ENCODE measurements around the gene PCGF2. TPM values are rescaled to one million over a fixed set of nuclear protein-coding genes. Genes with fewer than 3 reads are reported as not detected.

Gene PCGF2
- total RNA-seq, 1 donor from 2014 or later: 1.1 TPM

GRCh38 chr17:38779965-38780752, 32.0 kb upstream of the PCGF2 start:
- H3K4me3 ChIP-seq (ENCODE audit: low read depth, low read length): no peak overlapping the region
- DNase-seq (ENCODE audit: low read depth) (no peak), FAIRE-seq (no peak)
- no peaks in the 10 kb centered on the region for H3K27me3 ChIP-seq (ENCODE audit: control insufficient read depth, insufficient read depth, low read length)
- peaks cover 42% of the 10 kb centered on the region for H3K36me3 ChIP-seq (ENCODE audit: control insufficient read depth, insufficient read depth, low read length)
- no peak for TF ChIP-seq CTCF (IDR thresholded peaks at IDR 0.05; ENCODE audit: insufficient read depth, low read length, severe bottlenecking)

GRCh38 chr17:38777641-38778250, 29.6 kb upstream of the PCGF2 start:
- Histone ChIP-seq H3K36me3 (ENCODE audit: control insufficient read depth, insufficient read depth, low read length) (peaks cover 40% of the 10 kb centered on the region), H3K4me3 (ENCODE audit: low read depth, low read length) (no peak overlapping the region), H3K27me3 (ENCODE audit: control insufficient read depth, insufficient read depth, low read length) (no peaks in the 10 kb centered on the region)
- TF ChIP-seq CTCF (IDR thresholded peaks at IDR 0.05; ENCODE audit: insufficient read depth, low read length, severe bottlenecking): no peak
- no peak for DNase-seq (ENCODE audit: low read depth)
- FAIRE-seq: no peak

- Histone ChIP-seq H3K4me3 (ENCODE audit: low read depth, low read length) (no peak overlapping the region), H3K36me3 (ENCODE audit: control insufficient read depth, insufficient read depth, low read length) (peaks cover 25% of the 10 kb centered on the region)
- no peak for FAIRE-seq
Measured at GRCh38 chr17:38773258-38773657, 25.1 kb upstream of the PCGF2 start.

GRCh38 chr17:38768417-38768816, 20.3 kb upstream of the PCGF2 start:
- no peak for TF ChIP-seq CTCF (IDR thresholded peaks at IDR 0.05; ENCODE audit: insufficient read depth, low read length, severe bottlenecking)
- H3K36me3 ChIP-seq (ENCODE audit: control insufficient read depth, insufficient read depth, low read length): peaks cover 22% of the 10 kb centered on the region
- no peak for FAIRE-seq
- no peak for DNase-seq (ENCODE audit: low read depth)
- H3K4me3 ChIP-seq (ENCODE audit: low read depth, low read length): no peak overlapping the region
- no peaks in the 10 kb centered on the region for H3K27me3 ChIP-seq (ENCODE audit: control insufficient read depth, insufficient read depth, low read length)

More at GRCh38 chr17:38773258-38773657, 25.1 kb upstream of the PCGF2 start:
- no peaks in the 10 kb centered on the region for H3K27me3 ChIP-seq (ENCODE audit: control insufficient read depth, insufficient read depth, low read length)
- no peak for DNase-seq (ENCODE audit: low read depth)
- no peak for TF ChIP-seq CTCF (IDR thresholded peaks at IDR 0.05; ENCODE audit: insufficient read depth, low read length, severe bottlenecking)

- Histone ChIP-seq H3K27me3 (ENCODE audit: control insufficient read depth, insufficient read depth, low read length) (no peaks in the 10 kb centered on the region), H3K4me3 (ENCODE audit: low read depth, low read length) (no peak overlapping the region), H3K36me3 (ENCODE audit: control insufficient read depth, insufficient read depth, low read length) (peaks cover 25% of the 10 kb centered on the region)
- DNase-seq (ENCODE audit: low read depth) (no peak), FAIRE-seq (no peak)
- TF ChIP-seq CTCF (IDR thresholded peaks at IDR 0.05; ENCODE audit: insufficient read depth, low read length, severe bottlenecking): no peak
Measured at GRCh38 chr17:38766341-38766740, 18.2 kb upstream of the PCGF2 start.

Measured in bronchial epithelial cell (primary cell).